ENCODE data around the gene HOXD10.

- no peak for TF ChIP-seq POLR2AphosphoS5 (IDR thresholded peaks at IDR 0.05; ENCODE audit: low read depth, low read length)
- no peak for TF ChIP-seq POLR2A (IDR thresholded peaks at IDR 0.05; ENCODE audit: low read depth, low read length)
Measured at GRCh38 chr2:176101842-176102241, 14.7 kb upstream of the HOXD10 start.

Measured in GM12892 (cell line).